SKM-1 (cell line): ENCODE measurements around the gene HS6ST1.

Source experiments
- DNase-seq: peaks from one replicate; lab custom pipeline; 2025; ENCODE audit not compliant: unreplicated experiment; lab: John Stamatoyannopoulos, UW

Gene HS6ST1, protein sequence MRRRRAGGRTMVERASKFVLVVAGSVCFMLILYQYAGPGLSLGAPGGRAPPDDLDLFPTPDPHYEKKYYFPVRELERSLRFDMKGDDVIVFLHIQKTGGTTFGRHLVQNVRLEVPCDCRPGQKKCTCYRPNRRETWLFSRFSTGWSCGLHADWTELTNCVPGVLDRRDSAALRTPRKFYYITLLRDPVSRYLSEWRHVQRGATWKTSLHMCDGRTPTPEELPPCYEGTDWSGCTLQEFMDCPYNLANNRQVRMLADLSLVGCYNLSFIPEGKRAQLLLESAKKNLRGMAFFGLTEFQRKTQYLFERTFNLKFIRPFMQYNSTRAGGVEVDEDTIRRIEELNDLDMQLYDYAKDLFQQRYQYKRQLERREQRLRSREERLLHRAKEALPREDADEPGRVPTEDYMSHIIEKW

DNA sequence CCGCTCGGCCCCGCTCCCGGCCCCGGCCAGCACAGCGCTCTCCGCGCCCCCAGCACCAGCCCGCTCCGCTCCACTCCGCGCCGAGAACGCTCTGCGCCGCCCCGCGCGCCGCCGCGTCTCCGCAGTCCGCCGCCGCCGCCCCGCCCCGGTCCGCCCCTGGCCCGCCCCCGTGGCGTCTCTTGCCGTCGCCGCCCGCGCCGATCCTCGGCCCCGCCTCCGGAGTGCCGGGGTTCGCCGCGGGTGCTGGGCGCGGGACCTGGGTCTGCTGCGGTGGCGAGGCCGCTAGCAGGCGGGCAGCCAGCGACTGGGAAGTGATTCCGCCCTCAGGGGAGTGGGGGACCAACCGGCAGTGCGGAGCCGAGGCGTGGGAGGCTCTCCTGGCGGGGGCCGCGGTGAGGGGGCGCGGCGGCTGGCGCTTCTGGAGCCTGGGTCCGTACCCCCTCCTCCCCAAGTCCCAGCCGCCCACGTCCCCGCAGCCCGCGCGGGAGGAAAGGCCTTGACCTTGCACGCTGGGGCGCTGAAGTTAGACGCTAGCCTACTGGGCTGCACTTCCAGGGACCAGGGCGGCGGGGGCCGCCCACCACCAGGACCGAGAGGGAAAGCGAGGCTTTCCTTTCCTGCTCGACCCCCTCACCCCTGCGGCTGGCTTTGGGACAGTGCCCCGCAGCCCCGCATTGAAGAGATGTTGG is at the start of gene HS6ST1:
HS6ST1 (minus strand) TSS at position 93 of the 689 bp plus-strand sequence. CDS start 305 bp downstream, outside the sequence.
- peak; percentile 63 for DNase-seq

DNA sequence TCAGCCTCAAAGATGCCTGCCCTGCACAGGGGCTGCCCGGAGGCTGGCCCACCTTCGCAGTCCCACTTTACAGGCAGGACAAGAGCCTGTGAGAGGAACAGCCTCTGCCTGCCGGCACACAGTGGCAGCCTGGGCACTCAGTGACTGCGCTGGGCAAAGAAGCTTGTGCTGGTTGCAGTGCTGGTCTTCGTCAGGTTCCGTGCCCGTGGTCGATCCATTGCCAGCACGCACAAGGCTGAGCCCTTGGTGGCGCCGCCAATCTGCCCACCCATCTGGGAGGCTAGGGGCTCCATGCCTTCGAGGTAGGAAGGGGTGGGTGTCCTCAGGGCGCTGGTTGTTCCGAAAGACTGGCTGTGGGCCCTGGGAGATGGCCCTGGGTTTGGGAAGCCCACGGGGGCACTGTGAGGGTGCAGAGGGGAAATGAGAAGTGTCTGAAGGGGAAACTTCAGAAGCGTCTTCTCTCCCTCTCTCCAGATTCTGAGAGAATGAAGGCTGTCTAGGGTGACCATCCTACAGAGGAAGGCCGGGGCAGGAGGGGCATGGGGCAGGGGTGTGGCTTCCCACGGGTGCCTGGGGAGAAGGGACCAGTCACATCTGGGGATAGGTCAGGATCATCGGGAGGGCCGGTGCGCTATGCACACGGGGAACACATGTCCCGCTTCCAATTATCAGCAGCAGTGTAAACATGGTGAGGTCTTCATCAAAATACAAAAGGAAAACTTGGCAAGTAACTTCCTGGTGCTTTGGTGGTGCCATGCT is 49.1 kb upstream of the HS6ST1 start:
- no peak for DNase-seq

DNA sequence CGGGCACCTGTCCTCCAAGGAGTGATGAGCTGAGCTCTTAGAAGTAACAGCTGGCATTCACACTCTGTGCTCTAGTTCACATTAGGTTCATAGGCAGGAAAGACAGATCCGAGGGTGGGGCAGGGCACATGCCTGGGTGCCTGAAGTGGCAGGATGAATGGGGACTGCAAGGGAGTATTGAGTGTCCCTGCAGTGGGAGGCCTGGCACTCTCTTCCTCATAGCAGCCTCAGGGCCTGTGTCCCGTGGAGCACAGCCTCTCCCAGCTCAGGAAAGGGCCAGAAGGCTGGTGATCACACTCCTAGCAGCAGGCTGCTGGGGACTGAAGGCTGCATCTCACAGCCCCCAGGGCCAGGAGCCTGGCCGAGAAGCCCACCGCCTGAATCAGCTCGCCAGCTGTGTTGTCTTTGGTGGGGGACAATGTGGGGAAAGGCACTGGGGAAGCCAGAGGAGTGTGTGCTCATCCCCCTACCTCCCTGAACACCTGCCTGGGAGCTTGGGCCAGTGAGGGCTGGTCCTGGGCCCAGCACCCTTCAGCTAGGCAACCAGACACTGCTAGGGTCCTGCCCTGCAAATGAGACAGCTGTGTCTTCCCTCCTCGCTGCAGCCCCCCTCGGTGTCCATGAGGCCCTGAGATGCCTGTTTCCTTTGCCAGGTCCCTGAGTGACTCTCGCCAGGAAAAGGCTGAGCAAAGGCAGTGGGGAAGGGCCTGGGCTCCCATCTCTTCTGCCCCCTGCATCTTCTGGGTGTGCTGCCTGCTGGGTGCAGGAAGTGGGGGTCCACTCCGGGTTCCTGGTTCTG is 48.2 kb upstream of the HS6ST1 start:
- no peak for DNase-seq

DNA sequence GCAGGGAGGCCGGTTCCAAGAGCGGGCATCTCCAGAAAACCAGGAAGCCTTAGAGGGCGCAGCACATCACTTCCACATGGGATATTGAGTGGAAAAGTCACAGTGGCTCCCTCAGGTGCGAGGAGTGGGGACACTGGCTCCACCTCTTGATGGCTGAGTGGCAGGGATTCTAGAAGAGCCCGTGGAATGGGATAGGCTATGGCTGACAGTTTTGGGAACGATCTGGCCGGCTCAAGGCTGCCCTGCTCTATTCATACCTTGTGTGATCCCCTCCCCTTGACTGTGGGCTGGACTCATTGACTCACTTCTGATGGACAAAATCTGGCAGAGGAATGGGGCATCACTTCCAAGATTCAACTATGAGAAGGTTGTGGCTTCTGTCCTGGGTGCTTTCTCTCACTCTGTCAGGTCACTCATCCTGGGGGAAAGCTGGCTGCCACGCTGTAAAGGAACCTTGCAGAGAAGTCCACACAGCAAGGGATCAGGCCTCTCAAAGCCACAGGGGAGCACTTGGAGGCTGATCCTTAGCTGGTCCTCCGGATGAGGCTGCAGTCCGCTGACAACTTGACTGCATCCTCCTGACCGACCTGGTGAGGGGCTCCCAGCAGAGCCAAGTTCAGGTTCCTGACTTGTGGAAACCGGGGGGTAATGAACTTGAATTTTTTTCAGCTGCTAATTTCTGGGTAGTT is 46.7 kb upstream of the HS6ST1 start:
- DNase-seq, result no peak

DNA sequence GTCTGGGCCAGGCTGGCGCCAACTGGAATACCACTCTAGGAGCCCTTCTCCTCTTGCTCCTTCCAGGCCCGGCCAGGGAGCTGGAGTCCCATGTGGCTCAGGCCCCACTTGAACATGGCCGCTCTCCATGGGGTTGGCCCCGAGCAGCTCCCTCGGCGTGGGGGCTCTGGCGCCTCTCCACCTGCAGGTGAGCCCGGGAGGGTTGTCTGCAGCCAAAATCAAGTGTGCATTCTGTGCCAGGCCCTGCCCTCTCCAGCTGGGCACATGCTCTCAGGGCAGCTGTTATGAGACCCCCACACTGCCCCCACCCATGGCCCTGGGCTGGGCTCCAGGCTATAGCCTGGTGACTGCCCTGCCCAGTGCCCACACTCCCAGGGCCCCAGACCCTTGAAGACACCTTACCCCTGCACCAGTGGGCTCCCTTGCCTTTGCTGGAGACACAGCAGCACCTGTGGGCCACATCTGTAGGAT is 45.8 kb upstream of the HS6ST1 start:
- no peak for DNase-seq

DNA sequence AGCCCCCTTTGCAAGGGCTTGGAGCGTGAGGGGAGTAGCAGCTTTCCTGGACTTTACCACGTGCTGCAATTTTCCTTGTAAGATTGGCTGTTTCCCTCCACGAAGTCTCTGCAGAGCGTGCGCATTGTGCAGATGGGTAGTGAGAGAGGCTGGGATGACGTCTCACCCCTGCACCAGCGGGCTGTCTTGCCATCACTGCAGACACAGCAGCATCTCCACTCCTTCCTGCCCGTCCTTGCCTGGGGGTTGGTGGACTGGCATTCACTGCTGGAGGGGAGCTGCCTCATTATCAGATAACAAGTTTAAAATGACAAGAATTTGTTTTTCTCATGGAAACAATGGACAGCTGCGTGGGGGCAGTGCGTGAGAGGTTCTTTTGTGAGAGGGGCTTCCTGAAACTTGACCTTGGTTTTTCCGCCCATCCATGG is 45.3 kb upstream of the HS6ST1 start:
- DNase-seq, result no peak

DNA sequence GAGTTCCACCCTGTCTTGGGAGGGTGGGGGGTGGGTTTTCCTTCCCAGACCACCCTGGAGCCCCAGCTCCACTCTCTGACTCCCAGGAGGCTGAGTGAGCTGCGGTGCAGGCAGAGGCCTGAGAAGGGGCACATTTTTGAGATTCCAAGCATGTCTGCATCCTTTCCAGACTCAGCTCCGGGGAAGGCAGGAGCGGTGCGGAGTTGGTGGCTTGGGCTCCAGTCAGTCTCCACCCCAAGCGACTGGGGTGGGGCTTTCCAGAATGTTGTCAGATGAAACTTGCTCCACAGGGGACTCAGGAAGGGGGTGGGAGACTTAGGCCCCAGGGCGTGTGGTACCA is 44.2 kb upstream of the HS6ST1 start:
- no peak for DNase-seq

DNA sequence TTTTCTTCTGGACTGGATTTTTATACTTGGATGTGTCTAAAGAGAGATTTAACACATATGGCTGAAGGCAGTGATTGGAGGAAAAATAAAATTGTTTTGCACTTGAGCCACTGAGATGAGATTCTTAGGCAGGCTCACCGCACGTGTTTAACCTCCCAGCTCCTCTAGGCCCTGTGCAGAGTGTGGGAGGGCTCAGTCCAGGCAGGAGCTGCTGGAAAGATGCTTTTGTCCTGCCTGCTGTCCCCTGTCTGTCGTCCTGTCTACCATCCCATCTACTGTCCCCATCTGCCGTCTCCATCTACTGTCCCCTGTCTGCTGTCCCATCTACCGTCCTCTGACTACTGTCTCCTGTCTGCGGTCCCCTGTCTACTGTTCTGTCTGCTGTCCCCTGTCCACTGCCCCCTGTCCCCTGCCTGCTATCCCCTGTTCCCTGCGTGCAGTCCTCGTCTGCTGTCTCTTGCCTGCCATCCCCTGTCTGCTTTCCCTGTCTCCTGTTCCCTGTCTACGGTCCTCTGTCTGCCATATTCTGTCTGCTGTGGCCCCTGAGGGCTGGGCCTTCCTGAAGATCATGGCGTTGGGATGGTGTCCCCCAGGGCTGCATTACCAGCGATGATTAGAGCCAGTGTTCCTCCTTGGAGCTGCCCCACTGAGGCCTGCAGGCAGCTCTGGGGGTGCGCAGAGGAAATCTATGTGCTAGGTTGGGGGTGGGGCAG is 43.7 kb upstream of the HS6ST1 start:
- DNase-seq, result no peak

DNA sequence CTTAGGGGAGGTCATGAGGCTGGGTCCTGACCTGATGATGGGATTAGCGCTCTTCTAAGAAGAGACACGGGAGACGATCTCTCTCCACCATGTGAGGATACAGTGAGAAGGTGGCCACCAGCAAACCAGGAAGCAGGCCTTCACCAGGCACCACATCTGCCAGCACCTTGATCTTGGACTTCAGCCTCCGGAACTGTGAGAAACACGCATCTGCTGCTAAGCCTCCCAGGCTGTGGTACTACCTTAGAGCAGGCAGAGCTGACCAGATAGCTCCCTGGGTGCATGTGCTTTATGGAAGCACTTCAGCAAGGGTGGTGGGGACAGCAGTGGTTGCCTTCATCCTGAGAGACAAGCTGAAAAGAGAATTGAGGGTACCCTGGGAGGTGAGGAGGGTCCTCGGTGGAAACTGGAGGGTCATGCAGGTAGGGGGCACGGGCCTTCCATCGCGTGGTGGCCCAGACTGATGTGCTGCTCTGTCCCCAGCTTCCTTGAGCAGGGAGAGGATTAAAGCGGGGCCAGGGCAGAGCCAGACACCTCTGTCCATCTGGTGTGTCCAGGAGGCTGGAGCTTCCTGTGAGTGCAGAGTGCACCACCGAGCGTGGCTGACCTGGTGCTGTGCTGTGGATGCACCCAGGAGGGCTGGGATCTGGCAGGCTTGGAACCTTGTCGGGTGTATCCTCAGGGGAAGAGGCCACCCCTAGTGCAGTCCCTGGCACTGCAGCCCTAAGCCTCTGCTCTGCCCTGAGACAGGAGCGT is 42.9 kb upstream of the HS6ST1 start:
- no peak for DNase-seq

DNA sequence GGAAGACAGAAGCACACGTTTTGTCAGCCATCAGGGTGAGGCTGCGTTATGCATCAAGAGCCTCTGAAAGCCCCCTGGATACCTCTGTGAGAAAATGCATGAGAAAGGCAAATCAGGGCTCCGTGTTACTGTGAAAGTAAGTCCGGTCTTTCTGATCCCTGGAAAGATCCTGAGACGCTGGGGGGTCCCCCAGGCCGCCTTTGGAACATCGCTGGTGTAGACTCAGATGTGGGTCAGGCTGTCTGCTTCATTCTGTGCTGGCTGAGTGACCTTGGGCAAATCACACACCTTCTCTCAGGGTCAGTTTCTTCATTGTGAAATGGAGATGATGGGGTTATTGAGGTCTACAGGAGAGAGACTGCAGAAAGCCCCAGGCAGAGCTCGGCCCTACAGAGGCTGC is 42.0 kb upstream of the HS6ST1 start:
- DNase-seq, result no peak

DNA sequence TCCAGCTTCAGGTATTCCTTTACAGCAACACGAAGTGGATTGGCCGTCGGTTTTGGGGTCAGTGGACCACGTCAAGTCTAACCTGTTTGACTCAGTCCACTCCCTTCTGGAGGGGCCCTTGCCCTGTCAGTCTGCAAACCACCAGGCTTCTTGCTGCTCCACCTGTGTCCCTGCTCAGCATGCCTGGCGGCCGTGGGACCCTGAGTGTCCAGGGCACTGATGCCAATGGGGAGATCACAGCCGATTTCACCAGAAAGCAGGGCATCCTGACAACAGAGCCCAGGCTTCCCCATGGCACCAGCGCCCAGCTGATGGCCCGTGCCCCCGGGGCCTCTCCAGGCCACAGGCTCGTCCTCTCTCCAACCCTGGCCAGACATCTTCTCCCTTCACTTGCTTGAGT is 41.2 kb upstream of the HS6ST1 start:
- no peak for DNase-seq

DNA sequence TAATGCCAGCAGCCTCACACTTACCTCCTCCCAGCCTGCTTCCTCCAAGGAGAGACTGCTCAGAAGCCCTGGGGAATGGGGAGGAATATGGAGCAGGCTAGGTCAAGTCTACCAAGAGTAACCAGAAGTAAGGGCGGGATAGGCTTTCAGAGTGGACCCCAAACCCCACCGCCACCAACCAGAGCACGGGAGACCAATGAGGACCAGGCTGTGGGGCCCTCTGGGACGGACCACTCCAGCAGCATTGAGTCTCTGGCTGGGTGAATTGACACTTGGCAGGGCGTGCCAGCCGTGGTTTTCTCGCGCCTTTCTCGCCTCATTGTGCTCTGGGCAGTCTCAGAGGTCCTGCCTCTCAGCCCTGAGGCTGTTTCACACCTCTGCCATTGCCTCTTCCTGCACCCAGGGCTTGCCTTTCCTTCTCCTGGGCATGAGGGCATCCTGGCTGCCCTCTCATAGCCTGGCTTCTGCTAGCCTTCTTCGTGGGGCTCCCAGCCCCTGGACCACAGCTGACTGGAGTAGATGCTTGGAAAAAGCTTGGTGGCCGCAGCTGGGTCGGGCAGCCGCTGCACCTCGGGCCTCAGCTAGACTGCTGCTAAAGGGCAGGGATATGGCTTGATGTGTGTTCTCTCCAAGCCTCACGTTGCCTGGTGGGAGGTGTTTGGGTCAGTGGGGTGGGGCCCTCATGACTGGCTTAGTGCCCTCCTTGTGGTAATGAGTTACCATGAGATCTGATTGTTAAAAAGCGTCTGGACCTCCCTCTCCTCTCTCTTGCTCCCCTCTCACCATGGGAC is 40.5 kb upstream of the HS6ST1 start:
- no peak for DNase-seq

DNA sequence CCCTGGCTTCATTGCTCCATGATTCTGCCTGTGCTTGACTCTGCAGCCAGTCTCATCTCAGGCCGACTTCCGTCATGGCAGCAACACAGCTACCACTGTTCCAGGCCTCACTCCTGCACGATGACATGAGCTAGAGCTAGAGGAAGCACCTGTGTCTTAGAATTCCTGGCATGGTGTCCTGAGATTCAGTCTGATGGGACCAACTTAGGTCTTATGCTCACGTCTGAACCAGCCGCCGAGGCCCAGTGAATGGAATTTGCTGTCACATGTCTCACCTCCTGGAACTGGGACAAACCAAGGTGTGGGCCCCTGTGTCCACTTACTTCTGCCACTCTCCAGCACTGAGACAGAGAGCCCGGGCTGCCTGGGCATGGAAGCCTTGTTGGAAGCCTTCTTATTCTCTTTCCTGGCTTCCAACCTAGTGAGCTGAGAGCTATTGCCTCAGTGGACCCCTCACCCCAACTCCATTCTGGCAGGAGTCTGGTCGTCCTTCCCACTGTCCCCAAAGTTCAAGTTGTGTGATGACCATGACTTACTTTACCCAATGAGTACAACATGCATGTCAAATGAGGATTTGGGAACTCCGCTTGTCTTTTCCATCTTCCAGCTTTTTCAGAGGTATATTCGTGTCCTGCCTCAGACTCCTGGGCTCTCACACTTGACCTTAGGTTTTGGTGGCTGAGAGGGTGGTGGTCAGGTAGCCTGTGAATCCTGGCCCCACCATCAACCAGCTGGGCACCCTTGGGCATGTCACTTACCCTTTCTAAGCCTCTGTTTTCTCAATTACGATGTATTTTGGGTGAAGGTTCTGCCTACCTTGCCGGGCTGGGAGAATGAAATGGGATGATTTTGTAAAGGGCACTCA is 39.1 kb upstream of the HS6ST1 start:
- no peak for DNase-seq

DNA sequence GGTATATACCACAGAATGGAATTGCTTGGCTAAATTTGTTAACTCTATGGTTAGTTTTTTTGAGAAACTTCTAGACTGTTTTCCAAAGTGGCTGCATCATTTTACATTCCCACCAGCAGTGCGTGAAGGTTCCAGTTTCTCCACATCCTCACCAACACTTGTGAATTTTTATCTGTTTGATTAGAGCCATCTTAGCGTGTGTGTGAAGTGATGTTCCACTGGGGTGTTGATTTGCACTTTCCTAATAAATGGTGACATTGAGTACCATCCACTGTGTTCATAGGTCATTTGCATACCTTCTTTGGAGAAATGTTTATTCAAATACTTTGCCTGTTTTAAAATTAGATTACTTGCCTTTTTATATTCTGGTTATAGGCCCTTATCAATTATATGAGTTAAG is 37.5 kb upstream of the HS6ST1 start:
- DNase-seq, result no peak

DNA sequence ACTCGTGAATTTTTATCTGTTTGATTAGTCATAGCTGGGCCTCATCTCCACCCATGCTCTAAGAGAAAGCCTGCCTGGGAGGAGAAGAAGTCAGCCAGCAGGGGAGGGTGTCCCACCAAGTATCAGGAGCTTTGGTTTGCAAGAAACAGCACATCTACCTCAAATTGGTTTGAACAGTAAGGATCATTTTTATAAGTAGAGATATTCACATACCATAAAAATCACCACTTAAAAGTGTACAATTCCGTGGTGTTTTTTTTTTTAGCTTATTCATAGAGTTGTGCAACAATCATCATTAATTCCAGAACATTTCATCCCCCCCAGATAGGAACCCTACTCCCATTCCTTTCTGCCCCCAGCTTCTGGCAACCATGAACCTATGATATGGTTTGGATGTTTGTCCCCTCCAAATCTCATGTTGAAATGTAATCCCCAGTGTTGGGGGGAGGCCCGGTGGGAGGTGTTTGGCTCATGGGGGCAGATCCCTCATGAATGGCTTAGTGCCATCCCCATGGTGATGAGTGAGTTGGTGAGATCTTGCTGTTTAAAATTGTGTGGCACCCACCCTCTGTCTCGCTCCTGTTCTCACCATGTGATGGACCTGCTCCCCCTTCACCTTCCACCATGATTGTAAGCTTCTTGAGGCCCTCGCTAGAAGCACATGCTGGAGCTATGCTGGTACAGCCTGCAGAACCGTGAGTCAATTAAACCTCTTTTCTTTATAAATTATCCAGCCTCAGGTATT is 36.2 kb upstream of the HS6ST1 start:
- no peak for DNase-seq

DNA sequence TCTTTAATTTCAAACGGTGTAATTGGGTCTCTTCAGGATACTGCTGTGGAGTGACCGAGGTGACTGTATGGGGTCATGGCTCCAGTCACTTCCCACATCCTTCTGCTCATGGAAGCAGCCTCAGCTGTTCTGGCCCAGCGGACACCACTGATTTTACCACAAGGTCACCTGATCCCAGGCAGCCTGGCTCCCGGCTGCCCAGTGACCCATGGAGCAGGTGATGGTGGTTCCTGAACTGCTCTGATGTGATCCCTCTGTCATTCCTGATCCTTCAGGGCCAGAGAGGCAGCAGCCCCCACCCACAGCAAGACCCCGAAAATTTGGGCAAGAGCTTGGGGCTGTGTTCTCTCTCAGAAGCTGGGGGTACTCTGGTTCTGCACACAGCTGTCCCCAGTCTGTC is 35.5 kb upstream of the HS6ST1 start:
- DNase-seq, result no peak

DNA sequence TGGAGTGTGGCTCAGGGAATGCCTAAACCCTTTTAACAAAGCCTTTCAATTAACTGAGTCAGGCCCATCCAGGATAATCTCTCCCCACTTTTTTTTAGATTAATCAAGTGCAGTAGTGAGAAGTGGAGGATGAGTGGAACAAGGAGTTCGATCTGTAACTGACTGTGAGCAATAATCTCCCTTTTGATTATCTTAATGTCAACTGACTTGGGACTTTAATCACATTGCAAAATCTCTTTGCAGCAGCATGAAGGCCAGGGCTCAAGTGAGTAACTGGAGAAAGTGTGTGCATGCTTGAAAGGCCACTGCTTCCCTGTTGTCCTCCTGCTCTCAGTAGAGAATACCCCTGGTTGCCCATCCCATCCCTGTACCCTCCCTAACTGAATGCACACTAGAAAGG is 32.1 kb upstream of the HS6ST1 start:
- no peak for DNase-seq
